NCI-H526 treated with DMSO at 0.1 percent for 48 hours (cell line): ENCODE data around the gene COL9A3.

Source experiments
- DNase-seq: peaks from one replicate; lab custom pipeline; 2025; lab: John Stamatoyannopoulos, UW

The COL9A3 gene

GRCh38 chr20:62816884-62817873, at the start of gene COL9A3:
COL9A3 (plus strand) TSS chr20:62817050; CDS start chr20:62817065, 15 bp downstream.
- no peak for DNase-seq

GRCh38 chr20:62768234-62768546, 48.7 kb upstream of the COL9A3 start:
- no peak for DNase-seq

DNA sequence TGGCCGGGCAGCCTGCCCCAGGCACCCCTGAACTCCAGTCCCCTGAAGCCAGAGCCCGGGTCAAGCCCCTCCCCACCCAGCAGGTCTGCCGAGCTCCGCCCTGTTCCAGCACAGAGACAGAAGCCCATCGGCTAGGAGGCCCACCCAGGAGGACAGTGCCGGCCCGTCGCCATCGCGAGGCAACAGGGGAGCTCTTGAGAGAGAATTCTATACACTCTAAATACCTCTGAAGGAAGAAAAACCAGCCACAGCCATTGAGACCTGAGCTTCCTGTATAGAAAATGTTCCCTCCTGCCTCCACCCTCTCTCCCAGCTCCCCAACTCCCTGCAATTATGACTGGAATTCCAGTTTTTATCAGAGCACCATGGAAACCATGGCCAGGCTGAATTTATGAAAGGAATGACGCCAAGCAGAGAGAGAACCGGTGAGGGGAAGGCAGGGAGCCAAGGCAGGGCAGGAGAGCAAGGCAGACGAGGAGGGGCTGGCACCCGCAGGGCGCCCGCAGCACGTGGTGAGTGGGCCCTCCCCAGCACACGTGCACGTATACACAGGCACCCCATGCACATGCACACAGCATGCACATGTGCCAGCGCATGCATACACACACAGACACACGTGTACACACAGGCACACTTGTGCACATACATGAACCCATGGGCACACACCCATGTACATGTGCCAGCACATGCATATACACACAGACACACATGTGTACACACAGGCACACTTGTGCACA, 48.1 kb upstream of the COL9A3 start:
- DNase-seq: no peak

- no peak for DNase-seq
Measured at GRCh38 chr20:62769346-62770071, 47.3 kb upstream of the COL9A3 start.

GRCh38 chr20:62770111-62770910, 46.5 kb upstream of the COL9A3 start:
- DNase-seq: no peak

GRCh38 chr20:62770916-62771315, 45.9 kb upstream of the COL9A3 start:
- DNase-seq: no peak

- DNase-seq: no peak
Measured at GRCh38 chr20:62771396-62772102, 45.3 kb upstream of the COL9A3 start.

DNA sequence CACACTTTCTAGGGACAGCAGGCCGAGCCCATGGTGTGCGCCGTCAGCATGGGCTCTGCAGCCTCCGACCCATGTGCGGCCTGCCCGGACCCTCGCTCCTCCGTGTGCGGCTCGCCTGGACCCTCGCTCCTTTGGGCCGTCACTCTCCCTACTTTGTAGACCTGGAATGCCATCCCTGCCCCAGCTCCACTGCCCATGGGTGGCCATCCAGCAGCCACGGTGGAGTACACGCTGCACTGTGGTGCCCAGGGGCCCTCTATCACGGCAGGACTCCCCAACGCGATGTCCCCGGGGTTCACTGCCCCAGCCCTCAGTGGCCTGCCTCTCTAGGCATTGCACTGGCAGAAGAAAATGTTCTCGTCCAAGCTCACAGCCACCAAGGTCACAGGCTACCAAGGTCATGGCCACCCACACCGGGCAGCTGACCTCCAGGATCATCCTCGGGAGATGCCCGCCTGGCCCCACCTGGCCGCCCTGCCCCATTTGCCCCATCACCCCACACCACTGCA, 44.7 kb upstream of the COL9A3 start:
- DNase-seq: no peak

- DNase-seq: no peak
Measured at GRCh38 chr20:62772619-62772989, 44.2 kb upstream of the COL9A3 start.

- DNase-seq: no peak
Measured at GRCh38 chr20:62772990-62773844, 43.6 kb upstream of the COL9A3 start.

GRCh38 chr20:62773845-62774714, 42.8 kb upstream of the COL9A3 start:
- DNase-seq: no peak

GRCh38 chr20:62774762-62775161, 42.1 kb upstream of the COL9A3 start:
- no peak for DNase-seq

- DNase-seq: no peak
Measured at GRCh38 chr20:62775206-62775605, 41.6 kb upstream of the COL9A3 start.

- DNase-seq: no peak
Measured at GRCh38 chr20:62776035-62776691, 40.7 kb upstream of the COL9A3 start.

DNA sequence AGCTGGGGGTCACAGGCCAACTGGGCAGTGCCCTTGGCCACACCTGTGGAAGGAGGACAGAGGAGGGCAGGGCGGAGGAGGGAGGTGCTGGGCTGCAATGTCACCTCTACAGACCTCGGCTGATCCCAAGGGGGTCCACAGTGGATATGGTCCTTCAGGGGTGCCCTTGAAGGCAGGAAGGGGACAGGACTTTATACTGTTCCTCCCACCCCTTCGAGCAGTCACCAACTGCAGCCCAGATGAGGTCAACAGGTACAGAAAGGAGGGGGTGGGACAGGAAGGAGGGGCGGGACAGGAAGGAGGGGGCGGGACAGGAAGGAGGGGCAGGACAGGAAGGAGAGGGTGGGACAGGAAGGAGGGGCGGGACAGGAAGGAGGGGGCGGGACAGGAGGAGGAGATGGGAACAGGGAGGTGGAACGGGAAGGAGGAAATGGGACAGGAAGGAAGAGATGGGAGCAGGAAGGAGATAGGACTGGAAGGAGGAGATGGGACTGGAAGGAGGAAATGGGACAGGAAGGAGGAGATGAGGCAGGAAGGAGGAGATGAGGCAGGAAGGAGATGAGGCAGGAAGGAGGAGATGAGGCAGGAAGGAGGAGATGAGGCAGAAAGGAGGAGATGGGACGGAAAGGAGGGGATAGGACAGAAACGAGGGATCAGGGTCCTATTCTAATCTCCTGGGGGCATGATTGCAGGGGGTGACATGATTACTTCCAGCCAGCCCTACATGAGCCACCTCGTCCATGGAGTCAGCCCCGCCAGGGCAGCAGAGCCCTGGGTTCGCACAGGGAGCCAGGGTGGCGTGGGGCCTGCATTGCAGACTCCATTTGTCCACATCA, 39.9 kb upstream of the COL9A3 start:
- peak; percentile 16 for DNase-seq

- DNase-seq: no peak
Measured at GRCh38 chr20:62777528-62777830, 39.4 kb upstream of the COL9A3 start.

DNA sequence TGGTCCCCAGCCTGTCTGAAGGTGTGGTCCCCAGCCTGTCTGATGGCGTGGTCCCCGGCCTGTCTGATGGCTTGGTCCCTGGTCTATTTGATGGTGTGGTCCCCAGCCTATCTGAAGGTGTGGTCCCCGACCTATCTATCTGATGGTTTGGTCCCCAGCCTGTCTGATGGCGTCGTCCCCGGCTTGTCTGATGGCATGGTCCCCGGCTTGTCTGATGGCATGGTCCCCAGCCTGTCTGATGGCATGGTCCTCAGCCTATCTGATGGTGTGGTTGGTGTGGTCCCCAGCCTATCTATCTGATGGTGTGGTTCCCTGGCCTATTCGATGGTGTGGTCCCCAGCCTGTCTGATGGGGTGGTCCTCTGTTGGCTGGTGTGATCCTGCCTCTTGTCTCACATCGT, 38.8 kb upstream of the COL9A3 start:
- no peak for DNase-seq
